GM19351 (cell line): Measurements from ENCODE around the gene TMEM130.
"Not testable (repeated sequence)": the region's sequence is repeated elsewhere in the genome, so short reads cannot be mapped to it uniquely, and the experiment has no call there.

Experiments
- ATAC-seq: cut with Tn5 transposase; IDR thresholded peaks from one replicate; pipeline ENCODE4 v1.9.1; 2021; ENCODE audit warnings: mild to moderate bottlenecking, moderate library complexity; ENCODE audit not compliant: unreplicated experiment

TMEM130 gene

DNA sequence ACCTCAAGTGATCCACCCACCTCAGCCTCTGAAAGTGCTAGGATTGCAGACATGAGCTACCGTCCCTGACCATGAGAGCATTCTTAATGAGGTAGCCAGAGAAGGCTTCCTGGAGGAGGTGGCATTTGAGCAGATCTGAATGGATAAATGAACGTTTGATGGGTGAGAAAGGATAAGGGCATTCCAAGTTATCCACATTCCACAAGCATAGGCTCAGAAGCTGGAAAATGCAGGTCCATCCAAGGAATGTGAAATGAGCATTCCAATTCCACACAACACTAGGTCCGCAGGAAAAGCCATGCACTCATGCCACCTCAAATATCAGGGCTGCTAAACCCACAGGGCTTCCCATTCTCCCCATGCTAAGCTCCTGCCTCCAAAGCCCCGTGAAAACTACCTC is 17.0 kb downstream of the TMEM130 start:
- ATAC-seq = no peak

DNA sequence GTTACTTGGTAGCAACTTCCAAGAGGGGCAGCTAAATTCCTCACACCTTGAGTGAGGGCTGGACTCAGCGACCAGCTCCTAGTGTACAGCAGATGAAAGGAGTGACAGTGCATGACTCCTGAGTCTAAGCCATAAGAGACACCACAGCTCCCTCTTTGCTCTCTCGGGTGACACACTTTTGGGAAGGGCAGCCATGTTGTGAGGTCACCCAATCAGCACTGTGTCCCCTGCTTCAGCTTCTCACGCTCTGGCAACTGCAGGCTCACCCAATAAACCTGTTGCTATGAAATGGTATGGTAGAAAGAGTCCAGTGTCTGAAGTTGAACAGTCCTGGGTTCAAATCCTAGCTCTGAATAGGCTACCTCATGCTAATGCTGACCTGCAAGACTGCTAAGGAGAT is 20.9 kb downstream of the TMEM130 start:
- ATAC-seq = no peak

DNA sequence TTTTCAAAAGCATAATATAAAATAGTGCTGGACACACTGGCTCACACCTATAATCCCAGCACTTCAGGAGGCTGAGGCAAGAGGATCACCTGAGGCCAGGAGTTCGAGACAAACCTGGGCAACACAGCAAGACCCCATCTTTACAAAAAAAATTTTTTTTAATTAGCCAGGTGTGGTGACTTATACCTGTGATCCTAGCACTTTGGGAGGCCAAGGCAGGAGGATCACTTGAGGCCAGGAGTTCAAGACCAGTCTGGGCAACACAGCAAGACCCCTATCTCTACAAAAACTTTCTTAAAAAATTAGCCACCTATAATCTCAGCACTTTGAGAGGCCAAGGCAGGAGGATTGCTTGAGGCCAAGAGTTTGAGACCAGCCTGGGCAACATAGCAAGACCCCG is 27.3 kb downstream of the TMEM130 start:
- ATAC-seq = not testable (repeated sequence)

DNA sequence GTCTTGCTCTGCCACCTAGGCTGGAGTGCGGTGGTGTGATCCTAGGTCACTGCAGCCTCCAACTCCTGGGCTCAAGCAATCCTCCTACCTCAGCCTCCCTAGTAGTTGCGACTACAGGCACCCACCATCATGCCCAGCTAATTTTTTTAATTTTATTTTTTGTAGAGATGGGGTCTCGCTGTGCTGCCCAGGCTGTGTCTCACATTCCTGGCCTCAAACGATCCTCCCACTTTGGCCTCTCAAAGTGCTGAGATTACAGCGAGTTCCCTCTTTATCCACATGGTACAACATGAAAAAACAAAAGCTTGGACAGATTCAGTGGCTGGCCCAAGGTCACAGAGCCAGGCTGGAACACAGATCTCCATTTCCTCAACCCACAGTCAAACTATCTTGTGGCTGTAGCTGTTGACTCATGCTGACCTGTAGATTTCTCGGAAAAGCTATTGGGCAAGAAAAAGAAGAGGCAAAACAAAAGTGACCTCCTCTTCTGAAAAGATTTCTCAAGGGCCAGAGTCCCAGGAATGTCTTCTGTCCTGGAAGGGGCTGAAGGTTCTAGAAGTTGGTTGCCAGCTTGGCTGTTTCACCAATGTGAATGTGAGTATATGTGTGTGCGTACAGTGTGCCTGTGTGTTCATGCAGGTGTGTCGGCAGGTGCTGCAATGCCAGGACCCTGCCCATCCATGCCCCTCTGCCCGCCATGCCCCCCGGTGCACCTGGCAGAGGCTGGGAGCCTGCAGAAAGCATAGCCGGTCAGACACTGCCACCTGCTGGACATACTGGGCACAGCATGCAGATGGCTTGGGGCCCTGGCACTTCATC is 28.4 kb downstream of the TMEM130 start:
- ATAC-seq = no peak

DNA sequence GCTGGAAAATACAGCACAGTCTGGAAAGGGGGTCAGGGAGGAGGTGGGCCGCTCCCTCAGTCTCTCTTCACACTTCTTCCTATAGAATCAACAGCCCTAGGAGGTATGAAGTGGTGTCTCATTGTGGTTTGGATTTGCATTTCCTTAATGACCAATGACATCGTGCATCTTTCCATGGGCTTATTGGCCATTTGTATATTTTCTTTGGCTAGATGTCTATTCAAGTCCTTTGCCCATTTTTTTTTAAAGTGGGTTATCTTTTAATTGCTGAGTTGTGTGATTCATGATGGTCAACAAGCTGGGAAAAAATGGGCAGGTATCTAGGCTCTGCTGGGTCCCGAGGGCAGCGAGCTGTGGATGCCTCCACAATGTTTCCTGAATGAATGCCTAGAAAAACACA is 29.1 kb downstream of the TMEM130 start:
- ATAC-seq = no peak

DNA sequence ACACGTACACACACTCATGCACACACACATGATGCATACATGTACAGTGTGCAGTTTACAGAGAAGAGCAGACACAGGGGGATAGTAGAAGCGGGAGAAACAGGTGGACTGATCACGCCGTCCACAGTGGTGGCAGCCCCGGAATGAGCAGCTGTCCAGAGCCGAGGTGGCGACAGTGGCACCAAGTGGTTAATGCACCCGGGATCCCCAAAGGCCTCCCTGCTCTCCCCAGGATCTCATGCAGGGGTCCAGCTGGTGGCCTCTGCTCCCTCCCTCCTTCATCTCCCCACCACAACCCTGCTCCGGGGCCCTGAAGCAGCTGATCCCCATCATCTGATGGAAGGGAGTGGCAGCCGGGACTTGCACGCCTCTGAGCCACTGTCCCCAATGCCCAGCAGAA is 29.7 kb downstream of the TMEM130 start:
- ATAC-seq = no peak

DNA sequence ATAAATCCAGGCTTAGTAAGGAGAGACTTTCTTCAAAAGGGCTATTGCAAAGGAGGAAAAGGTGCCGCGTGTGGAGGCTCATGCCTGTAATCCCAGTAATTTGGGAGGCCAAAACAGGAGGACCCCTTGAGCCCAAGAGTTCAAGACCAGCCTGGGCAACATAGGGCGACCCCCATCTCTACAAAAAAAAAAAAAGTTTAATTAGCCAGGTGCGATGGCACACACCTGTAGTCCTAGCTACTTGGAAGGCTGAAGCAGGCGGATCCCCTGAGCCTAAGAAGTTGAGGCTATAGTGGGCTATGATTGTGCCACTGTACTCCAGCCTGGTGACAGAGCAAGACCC is 32.2 kb downstream of the TMEM130 start:
- ATAC-seq = no peak

DNA sequence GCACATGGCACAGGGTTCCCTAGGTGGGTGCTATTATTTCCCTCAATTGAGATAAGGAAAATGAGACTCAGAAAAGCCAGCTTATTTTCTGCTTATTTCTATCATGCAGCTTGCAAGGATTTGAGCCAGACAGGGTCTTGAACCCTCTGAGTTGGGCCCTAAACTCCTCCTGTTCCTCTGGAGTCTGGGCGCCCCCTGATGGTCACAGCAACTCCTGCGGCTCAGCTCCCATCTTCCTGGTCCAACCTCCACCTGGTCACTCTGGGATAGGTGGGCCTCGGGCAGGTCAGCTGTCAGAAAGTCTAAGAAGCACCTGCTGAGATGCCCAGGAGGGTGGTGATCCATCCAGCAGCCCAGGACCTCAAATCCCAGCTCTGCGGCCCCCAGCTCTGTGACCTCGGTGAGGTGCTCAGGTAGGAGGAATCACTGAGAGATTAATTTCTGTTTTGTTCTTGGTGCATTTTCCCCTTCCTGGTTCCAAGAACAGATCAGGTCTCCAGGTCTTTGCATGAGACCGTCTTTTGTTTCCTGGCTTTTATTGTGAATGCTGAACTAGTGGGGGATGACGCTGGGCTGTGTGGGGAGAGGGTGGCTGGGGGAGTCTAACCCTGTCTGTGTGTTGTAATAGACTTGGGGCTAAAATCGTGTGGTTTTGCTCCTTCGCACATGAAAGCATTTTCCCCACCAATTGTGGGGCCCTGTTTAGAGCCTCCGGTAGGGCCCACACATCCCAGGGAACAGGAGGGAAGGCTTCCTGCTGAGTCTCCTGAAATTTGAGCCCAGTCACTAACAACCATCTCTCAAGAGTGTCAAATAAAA is 32.8 kb downstream of the TMEM130 start:
- no peak for ATAC-seq

DNA sequence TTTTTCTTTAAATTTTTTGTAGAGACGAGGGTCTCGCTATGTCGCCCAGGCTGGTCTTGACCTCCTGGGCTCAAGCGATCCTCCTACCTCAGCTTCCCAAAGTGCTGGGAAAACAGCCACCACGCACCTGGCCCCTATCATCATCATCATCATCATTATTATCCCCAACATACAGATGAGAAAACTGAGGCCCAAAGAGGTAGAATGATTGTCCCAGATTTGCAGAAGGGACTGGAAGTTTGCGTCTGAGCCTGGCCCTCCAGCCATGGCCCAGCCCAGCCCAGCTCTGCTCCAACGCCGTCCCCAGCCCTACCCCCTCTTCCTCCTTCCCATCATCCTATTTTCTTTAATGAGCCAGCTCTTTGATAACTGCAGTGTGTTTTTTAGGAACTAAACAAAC is 34.9 kb downstream of the TMEM130 start:
- ATAC-seq = no peak

DNA sequence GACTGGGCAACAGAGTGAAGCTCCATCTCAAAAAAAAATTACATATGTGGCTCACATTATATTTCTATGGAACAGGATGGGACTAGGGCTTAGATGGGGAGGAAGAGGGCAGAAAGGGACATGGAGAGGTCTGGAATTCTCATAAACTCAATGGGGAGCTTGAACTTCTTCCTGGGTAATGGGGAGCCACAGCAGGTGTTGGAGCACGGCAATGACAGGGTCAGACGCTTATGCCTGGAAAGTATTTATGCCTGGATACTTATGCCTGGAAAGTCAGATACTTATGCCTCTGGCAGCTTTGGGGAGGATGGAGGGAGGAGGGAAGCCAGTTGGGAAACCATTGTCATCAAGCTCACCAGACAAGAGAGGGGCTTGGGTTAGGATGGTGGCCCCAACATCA is 36.8 kb downstream of the TMEM130 start:
- no peak for ATAC-seq

DNA sequence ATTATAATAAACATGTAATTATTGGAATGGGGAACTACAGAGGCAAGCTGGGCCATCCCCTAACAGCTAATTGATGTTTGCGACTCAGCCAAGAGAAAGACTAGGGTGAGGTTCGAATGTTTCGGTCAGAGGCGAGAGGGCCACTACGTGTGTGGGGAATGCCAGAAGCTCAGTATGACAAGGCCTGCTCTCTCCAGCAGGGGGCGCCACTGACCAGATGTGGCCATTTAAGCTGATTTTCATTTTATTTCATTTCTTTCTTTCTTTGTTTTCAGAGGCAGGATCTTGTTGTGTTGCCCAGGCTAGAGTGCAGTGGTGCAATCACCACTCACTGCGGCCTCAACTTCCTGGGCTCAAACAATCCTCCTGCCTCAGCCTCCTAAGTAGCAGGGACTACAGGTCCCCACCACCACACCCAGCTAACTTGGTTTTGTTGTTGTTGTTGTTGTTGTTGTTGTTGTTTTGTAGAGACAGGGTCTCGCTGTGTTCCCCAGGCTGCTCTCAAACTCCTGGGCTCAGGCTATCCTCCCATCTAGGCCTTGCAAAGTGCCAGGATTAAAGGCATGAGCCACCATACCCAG is 38.1 kb downstream of the TMEM130 start:
- ATAC-seq = no peak

DNA sequence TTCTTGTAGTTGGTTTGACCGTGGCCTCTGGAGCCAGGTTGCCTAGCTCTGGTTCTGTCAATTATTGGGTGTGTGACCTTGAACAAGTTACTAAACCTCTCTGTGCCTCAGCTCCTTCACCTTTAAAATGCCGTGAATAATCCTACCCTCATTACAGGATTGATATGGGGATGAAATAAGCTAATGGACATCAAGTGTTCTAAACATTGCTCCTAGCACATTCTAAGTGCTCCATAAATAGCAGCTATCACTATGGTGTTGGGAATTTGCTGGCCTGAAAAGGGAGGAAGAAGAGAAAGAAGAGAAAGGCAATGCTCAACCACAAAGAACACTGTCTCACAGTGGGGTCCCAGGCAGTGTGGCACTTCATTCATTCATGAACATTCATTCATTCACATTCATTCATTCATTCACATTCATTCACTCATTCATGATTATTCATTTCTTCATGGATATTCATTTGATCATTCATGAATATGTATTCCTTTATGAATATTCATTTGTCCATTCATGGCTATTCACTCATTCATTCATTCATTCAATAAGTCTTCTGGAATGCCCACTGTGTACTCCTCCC is 38.8 kb downstream of the TMEM130 start:
- no peak for ATAC-seq

DNA sequence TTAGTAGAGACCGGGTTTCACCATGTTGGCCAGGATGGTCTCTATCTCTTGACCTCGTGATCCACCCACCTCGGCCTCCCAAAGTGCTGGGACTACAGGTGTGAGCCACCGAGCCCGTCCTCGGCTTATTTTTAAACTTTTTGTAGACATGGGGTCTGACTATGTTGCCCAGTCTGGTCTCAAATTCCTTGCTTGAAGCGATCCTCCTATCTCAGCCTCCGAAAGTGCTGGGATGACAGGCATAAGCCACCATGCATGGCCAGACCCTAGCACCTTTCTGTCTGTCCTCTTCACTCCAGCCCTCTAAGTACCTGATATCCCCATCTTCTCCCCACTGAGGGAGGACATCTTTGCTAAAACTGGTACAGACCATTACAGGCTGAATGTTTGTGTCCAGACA is 41.4 kb downstream of the TMEM130 start:
- ATAC-seq = no peak

DNA sequence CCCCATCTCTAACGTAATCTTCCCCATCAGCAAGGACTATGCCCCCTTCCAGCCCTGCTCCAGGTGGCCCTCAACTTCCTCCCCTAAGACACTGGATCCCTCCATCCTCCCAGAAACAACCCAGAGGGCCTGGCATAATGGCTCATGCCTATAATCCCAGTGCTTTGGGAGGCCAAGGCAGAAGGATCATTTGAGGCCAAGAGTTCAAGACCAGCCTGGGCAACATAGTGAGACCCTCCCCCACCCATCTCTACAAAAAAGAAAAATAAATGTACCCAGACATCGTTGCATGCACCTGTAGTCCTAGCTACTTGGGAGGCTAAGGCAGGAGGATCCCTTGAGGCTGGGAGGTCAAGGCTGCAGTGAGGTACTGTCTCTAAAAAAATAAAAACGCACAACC is 42.6 kb downstream of the TMEM130 start:
- no peak for ATAC-seq

DNA sequence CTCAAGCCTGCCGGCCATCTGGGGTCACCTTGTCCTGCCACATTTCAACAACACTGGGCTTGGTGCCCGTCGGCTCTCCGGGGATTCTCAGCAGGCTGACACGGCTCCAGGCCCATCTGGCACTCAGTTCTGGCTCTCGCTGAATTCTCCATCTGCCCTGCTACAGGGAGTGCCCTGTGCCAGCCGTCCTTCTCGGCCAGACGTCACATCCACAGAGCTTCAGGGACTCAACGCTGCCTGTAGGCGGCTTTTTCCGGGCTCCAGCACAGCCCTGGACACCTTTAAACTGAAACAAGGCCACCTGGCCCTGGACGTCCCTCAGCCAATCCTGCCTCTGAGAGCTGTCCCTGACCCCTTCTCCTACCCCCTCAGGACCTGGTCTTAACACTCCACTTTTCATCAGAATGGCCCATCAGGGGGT is 43.0 kb downstream of the TMEM130 start:
- no peak for ATAC-seq

DNA sequence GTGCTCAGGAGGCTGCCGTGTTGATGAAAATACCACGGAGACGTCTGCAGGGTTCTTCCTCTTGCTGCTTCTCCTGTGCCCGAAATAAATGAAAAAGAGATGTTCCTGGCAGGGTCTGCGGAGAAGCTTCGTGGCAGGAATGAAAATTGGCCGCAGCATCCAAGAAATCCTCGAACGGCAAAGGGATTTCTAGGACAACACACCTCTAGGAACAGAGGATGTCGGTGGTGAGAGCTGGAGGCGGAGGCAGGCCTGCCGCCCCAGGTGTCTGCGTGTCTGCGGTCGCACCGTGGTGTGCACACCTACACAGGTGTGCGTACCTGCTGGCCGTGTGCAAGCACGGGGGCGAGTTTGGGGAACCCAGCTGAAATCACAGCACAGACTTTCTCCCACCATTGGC is 43.4 kb downstream of the TMEM130 start:
- no peak for ATAC-seq

DNA sequence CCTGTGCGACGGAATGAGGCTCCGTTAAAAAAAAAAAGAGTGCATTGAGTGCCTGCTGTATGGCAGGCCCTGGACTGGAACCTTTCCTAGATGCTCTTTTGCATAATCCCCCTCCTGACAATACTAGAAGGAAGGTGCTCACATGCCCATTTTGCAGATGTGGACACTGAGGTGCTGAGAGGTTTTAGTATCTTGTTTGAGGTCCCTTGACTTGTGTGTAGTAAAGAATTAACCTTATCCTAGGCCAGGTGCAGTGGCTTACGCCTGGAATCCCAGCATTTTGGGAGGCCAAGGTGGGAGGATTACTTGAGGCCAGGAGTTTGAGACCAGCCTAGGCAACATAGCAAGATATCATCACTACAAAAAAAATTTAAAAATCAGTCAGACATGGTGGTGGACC is 46.6 kb downstream of the TMEM130 start:
- ATAC-seq = no peak

DNA sequence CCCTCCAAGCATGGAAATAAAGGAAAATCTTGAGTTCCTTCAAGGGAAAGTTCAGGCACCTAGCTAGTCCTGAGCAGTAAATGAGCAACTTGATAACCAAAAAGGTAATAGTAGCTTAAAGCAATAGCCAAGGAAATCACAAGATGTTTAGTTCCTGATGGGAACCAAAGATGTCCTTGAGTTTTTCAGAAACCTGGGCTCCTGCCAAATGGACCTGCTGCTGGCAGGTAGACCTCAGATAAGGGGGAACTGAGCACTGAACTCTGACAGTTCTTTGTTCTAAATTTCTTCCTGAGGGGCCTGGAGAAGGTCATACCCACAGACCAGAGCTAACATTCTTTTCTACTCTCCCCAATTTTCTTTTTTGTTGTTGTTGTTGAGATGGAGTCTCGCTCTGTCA is 48.5 kb downstream of the TMEM130 start:
- no peak for ATAC-seq

DNA sequence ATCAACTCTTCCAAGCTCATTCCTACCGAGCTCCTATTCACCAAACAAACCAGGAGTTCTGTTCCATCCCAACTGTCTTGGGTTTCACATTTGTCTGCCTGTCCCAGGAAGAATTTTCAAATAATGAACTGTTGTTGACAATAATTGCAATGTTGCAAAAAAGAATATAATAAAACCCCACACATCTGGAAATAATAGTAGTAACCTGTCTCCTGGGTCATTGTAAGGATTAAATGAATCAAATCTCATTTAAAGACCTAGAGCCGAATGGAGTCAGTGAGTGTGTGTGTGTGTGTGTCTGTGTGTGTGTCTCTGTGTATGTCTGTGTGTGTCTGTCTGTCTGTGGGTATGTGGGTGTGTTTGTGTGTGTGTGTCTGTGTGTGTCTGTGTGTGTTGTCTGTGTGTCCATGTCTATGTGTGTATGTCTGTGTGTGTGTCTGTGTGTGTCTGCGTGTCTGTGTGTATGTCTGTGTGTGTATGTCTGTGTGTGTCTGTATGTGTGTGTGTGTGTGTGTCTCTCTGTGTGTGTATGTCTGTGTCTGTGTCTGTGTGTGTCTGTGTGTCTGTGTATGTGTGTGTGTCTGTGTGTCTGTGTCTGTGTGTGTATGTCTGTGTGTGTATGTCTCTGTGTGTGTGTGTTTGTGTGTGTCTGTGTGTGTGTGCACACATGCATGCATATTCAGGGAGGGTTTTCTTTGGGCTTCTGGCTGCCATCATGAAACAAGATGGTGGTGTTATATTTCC is 52.7 kb downstream of the TMEM130 start:
- no peak for ATAC-seq

DNA sequence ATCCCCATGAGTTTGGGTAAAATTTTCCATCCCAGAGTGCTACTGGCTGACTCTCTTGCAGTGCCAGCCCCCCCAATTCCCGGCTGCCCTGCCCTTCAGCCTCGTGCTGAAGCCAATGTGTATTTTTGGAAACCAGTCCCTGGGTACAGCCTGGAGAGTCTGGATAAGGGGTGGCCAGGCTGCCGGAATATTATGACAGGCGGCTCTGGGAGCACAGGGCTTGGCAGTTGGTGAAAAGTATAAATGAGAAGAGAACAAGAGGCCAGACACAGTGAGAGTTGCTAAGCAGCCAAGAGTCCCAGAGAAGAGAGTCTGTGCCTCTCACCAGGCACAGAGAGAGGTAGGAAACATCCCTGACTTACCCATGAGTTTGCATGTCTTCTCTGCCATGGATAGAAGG is 53.6 kb downstream of the TMEM130 start:
- ATAC-seq = no peak

DNA sequence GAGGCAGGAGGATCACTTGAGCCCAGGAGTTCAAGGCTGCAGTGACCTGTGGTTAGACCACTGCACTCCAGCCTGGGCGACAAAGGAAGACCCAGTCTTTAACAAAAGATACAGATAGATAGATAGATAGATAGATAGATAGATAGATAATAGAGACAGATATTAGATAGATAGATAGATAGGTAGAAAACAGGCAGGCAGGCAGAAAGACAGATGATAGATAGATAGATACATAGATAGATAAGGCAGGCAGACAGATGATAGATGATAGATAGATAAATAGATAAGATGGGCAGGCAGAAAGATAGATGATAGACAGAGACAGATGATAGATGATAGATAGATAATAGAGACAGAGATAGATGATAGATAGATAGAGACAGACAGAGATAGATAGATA is 54.5 kb downstream of the TMEM130 start:
- no peak for ATAC-seq
